Epithelial cell of esophagus (primary cell): ENCODE results near the gene CA11.
A peak's percentile ranks its signal among the peaks of the same experiment; 100 is the strongest.

Source experiments
- DNase-seq: peaks from one replicate; pipeline ENCODE4 v3.0.0; 2010; ENCODE audit warnings: low read depth
- H3K4me3 ChIP-seq: 2 replicates; pipeline ENCODE4 v1.5.1; 2011; ENCODE audit warnings: mild to moderate bottlenecking, low read length, control low read depth
- CTCF ChIP-seq: IDR thresholded peaks from 2 replicates; pipeline ENCODE4 v1.5.1; 2011; ENCODE audit warnings: low read depth, mild to moderate bottlenecking, low read length, control low read depth, inconsistent platforms; ENCODE audit not compliant: insufficient read depth; ENCODE audit errors: missing control alignments

CA11 gene

GRCh38 chr19:48668761-48669160 is 22.8 kb upstream of the CA11 start:
- no peak overlapping the region for H3K4me3 ChIP-seq
- no peak for TF ChIP-seq CTCF
- DNase-seq: no peak

GRCh38 chr19:48668332-48668731 is 22.3 kb upstream of the CA11 start:
- no peak overlapping the region for H3K4me3 ChIP-seq
- no peak for DNase-seq
- TF ChIP-seq CTCF: no peak

- TF ChIP-seq CTCF: no peak
- no peak overlapping the region for H3K4me3 ChIP-seq
- DNase-seq: no peak
Observed at GRCh38 chr19:48665786-48666185, 19.8 kb upstream of the CA11 start.

- no peak overlapping the region for H3K4me3 ChIP-seq
- DNase-seq: no peak
- no peak for TF ChIP-seq CTCF
Observed at GRCh38 chr19:48664476-48664875, 18.5 kb upstream of the CA11 start.

- TF ChIP-seq CTCF: no peak
Observed at GRCh38 chr19:48663667-48664066, 17.7 kb upstream of the CA11 start.

GRCh38 chr19:48661711-48662090 is 15.7 kb upstream of the CA11 start:
- no peak overlapping the region for H3K4me3 ChIP-seq
- DNase-seq: no peak
- no peak for TF ChIP-seq CTCF

More at GRCh38 chr19:48663667-48664066, 17.7 kb upstream of the CA11 start:
- H3K4me3 ChIP-seq: no peak overlapping the region
- DNase-seq: no peak

GRCh38 chr19:48660852-48661710 is 15.1 kb upstream of the CA11 start:
- H3K4me3 ChIP-seq: no peak overlapping the region
- TF ChIP-seq CTCF: no peak
- DNase-seq: peak; percentile 83
